HepG2 (cell line): Measurements from ENCODE around the gene KISS1. TPM values are rescaled to one million over a fixed set of nuclear protein-coding genes. Genes with fewer than 3 reads are reported as not detected.

Experiments
- ATAC-seq: fragments of 200-7000 bp; cut with Tn5 transposase; 3 replicates; pipeline ENCODE4 v1.9.1; 2020; ENCODE audit warnings: mild to moderate bottlenecking, moderate library complexity
- BruUV-seq: library from RNA; stranded (reverse); fragments of 400-500 nt; replicated peaks from 2 replicates; lab custom pipeline; 2021; lab: Mats Ljungman, UMichigan
- CTCF ChIA-PET: fragments of 300-600 bp; formaldehyde crosslinking; extraction: SDS; loops from one replicate; lab custom pipeline; 2021; ENCODE audit warnings: low total read pairs, inconsistent platforms, low intra/inter-chr PET ratio; lab: Yijun Ruan, JAX
- POLR2A ChIA-PET: fragments of 350-600 bp; sonication (Branson Sonifier 250); formaldehyde crosslinking; loops from one replicate; lab custom pipeline; 2020; ENCODE audit warnings: antibody characterized with exemption, inconsistent platforms; lab: Yijun Ruan, JAX
- DNase-seq: peaks from one replicate; pipeline ENCODE4 v3.0.0-alpha.2; 2015; ENCODE audit warnings: low spot score
- FAIRE-seq: peaks from 3 replicates; lab custom pipeline; 2011; peaks lifted over from hg19 to GRCh38; lab: Jason Lieb, UNC
- H2AFZ ChIP-seq: one replicate; pipeline ENCODE4 v1.6.1; 2011; ENCODE audit warnings: low read length, inconsistent platforms
- H3K27ac ChIP-seq: fragments of 300-600 bp; 3 replicates; pipeline ENCODE4 v1.8.0; 2011; ENCODE audit warnings: mixed run types, mild to moderate bottlenecking, mixed read lengths, low read length, inconsistent platforms; ENCODE audit not compliant: insufficient read depth; ENCODE audit errors: extremely low read length
- H3K27me3 ChIP-seq, 2 experiments: fragments of 200-600 bp in 1 of 2; 2 replicates in 1 of 2; 3 replicates in 1 of 2; pipeline versions ENCODE4 v1.6.0 to v1.8.0; 2011; ENCODE audit warnings: low read length in 2 of 2, mild to moderate bottlenecking in 2 of 2, moderate library complexity in 2 of 2, inconsistent platforms in 1 of 2; ENCODE audit not compliant: insufficient read depth in 2 of 2, control insufficient read depth in 1 of 2
- H3K36me3 ChIP-seq, 2 experiments: fragments of 200-600 bp in 1 of 2; replicated peaks in 1 of 2; 2 replicates in 1 of 2; 3 replicates in 1 of 2; pipeline versions ENCODE4 v1.5.1 to v1.8.0; 2011; ENCODE audit warnings: low read length in 2 of 2, inconsistent platforms in 1 of 2; ENCODE audit not compliant: insufficient read depth in 2 of 2, control insufficient read depth in 1 of 2
- H3K4me1 ChIP-seq: 2 replicates; pipeline ENCODE4 v1.5.1; 2012; ENCODE audit warnings: low read length, inconsistent platforms; ENCODE audit not compliant: insufficient read depth
- H3K4me2 ChIP-seq: 2 replicates; pipeline ENCODE4 v1.6.0; 2011; ENCODE audit warnings: low read depth, low read length, inconsistent platforms
- H3K4me3 ChIP-seq, 3 experiments: fragments of 200-600 bp in 1 of 3; sonication (generic), shearing (Covaris generic) in 1 of 3; replicated peaks in 1 of 3; 2 replicates each; pipeline ENCODE4 v1.5.1; 2011 to 2016; ENCODE audit warnings: low read length in 3 of 3, inconsistent platforms in 2 of 3, low read depth in 2 of 3, mild to moderate bottlenecking in 2 of 3, control low read depth in 1 of 3, mixed read lengths in 1 of 3; ENCODE audit not compliant: insufficient read depth in 1 of 3
- H3K79me2 ChIP-seq: one replicate; pipeline ENCODE4 v1.6.1; 2011; ENCODE audit warnings: low read length, inconsistent platforms; ENCODE audit not compliant: insufficient read depth
- H3K9ac ChIP-seq: 2 replicates; pipeline ENCODE4 v1.6.0; 2011; ENCODE audit warnings: mild to moderate bottlenecking, low read depth, low read length, inconsistent platforms; ENCODE audit not compliant: insufficient read depth
- H3K9me3 ChIP-seq: 2 replicates; pipeline ENCODE4 v1.5.1; 2012; ENCODE audit warnings: mild to moderate bottlenecking, low read length
- H4K20me1 ChIP-seq: 2 replicates; pipeline ENCODE4 v1.6.0; 2011; ENCODE audit warnings: inconsistent platforms, mild to moderate bottlenecking, low read length, moderate library complexity; ENCODE audit not compliant: insufficient read depth
- ATRX ChIP-seq: sonication (generic); formaldehyde crosslinking; IDR thresholded peaks from 2 replicates; pipeline ENCODE4 v1.4.0; 2020; ENCODE audit warnings: missing genetic modification reagents, borderline replicate concordance
- CREB3 ChIP-seq: sonication (generic); formaldehyde crosslinking; IDR thresholded peaks from 2 replicates; pipeline ENCODE4 v1.5.0; 2020; ENCODE audit warnings: missing genetic modification reagents
- FOXJ3 ChIP-seq: sonication (generic); formaldehyde crosslinking; IDR thresholded peaks from 2 replicates; pipeline ENCODE4 v1.4.0; 2020; ENCODE audit warnings: missing genetic modification reagents, mild to moderate bottlenecking, borderline replicate concordance
- RARA ChIP-seq: IDR thresholded peaks from 2 replicates; pipeline ENCODE4 v1.6.1; 2016; ENCODE audit warnings: missing genetic modification reagents, missing compliant biosample characterization
- RFX5 ChIP-seq: IDR thresholded peaks from 2 replicates; pipeline ENCODE4 v1.6.1; 2011; ENCODE audit warnings: low read depth, low read length, improper control_type of control experiment
- ZNF180 ChIP-seq: sonication (generic); formaldehyde crosslinking; IDR thresholded peaks from 2 replicates; pipeline ENCODE4 v1.4.0; 2020; ENCODE audit warnings: low read depth, missing genetic modification reagents, borderline replicate concordance
- ZNF256 ChIP-seq: sonication (generic); formaldehyde crosslinking; conservative IDR thresholded peaks from 2 replicates; pipeline ENCODE4 v1.4.0; 2020; ENCODE audit warnings: missing genetic modification reagents
- ZNF280B ChIP-seq: sonication (generic); formaldehyde crosslinking; IDR thresholded peaks from 2 replicates; pipeline ENCODE4 v1.5.0; 2020; ENCODE audit warnings: missing genetic modification reagents, mild to moderate bottlenecking, borderline replicate concordance
- ZNF350 ChIP-seq: sonication (generic); formaldehyde crosslinking; IDR thresholded peaks from 2 replicates; pipeline ENCODE4 v1.4.0; 2020; ENCODE audit warnings: mild to moderate bottlenecking, low read depth, missing genetic modification reagents, borderline replicate concordance
- ZNF598 ChIP-seq: sonication (generic); formaldehyde crosslinking; IDR thresholded peaks from 2 replicates; pipeline ENCODE4 v1.5.1; 2020; ENCODE audit warnings: mild to moderate bottlenecking, missing genetic modification reagents, borderline replicate concordance
- WGBS: methylation state at CpG from one replicate; pipeline ENCODE4 v1.1.6; 2017; ENCODE audit warnings: low lambda C conversion rate; 5-methylcytosine and 5-hydroxymethylcytosine counted together
- in situ Hi-C: cut with HindIII; loops from 2 replicates; pipeline ENCODE4 v1.10.0; 2017; ENCODE audit warnings: low pct_unique_long_range_greater_than_20kb; ENCODE audit not compliant: extremely low pct_ligation_motif_present
- intact Hi-C: fragments of 100-400 bp; cut with micrococcal nuclease; formaldehyde crosslinking; loops from one replicate; pipeline ENCODE4 v1.10.0; 2022; ENCODE audit not compliant: unreplicated experiment
- polyA plus RNA-seq, 8 experiments: library from polyadenylated mRNA; depleted of rRNA in 3 of 8; stranded (reverse) in 7 of 8; unstranded in 1 of 8; fragments of >200 nt; fragmentation: Illumina TruSeq in 4 of 8; extraction: Trizol in 4 of 8; gene quantifications; 2 replicates each; pipeline versions ENCODE4 v1.2.1 to v1.2.3, GENCODE V29; 2011 to 2016; ENCODE audit warnings: low read depth in 4 of 8, missing spikeins in 1 of 8, mixed read lengths in 1 of 8; ENCODE audit not compliant: insufficient read depth in 1 of 8
- total RNA-seq, 5 experiments: library from RNA; depleted of rRNA; stranded (reverse); fragments of >200 nt; fragmentation: Illumina TruSeq; extraction: Trizol; gene quantifications; 2 replicates each; pipeline ENCODE4 v1.2.3, GENCODE V29; 2016; ENCODE audit warnings: low read depth in 1 of 5

The KISS1 gene
- total and polyA plus RNA-seq, 2 of the 13 experiments (the other 11 are each of a cell fraction or from before 2014, with no cell fraction given): 0.24 to 0.80 TPM

GRCh38 chr1:204186597-204186996 is 9.7 kb downstream of the KISS1 start:
- in situ Hi-C loops (no loop called here), intact Hi-C loops (no loop called here)
- Histone ChIP-seq H4K20me1 (no peaks in the 10 kb centered on the region), H3K4me1 (peaks cover 35% of the 10 kb centered on the region), H3K4me3 (no peak overlapping the region), H3K27ac (no peak overlapping the region), H3K9ac (no peak overlapping the region), H3K27me3 (peaks cover 6 to 26% of the 10 kb centered on the region in 2 experiments; a peak in 4 of 5 replicates), H3K36me3 (no peaks in the 10 kb centered on the region), H2AFZ (no peak overlapping the region), H3K9me3 (no peaks in the 10 kb centered on the region), H3K4me2 (0 out of 2 replicates have a peak overlapping the region, but pooled peaks have one; percentile 5), H3K79me2 (no peaks in the 10 kb centered on the region)
- ChIA-PET POLR2A (interaction anchor here (1.4 kb wide), 1 partner anchor 27 kb away, joined by 3 read pairs; the partner anchor contains the start of gene GOLT1A), CTCF (no interaction called here)
- FAIRE-seq (no peak), DNase-seq (no peak), ATAC-seq (no peak)
- BruUV-seq: no TSS peak
- 10% methylated on average over 10 of the region's 10 CpGs for WGBS
- TF ChIP-seq RARA (CRISPR knock-in tag) (0 out of 2 replicates have a peak, but pooled peaks have one; percentile 15), CREB3 (no peak)

GRCh38 chr1:204181116-204181515 is 15.2 kb downstream of the KISS1 start:
- Histone ChIP-seq H3K27ac (no peak overlapping the region), H3K4me1 (peaks cover 26% of the 10 kb centered on the region), H3K79me2 (no peaks in the 10 kb centered on the region), H3K36me3 (no peaks in the 10 kb centered on the region), H3K4me2 (no peak overlapping the region), H3K4me3 (no peak overlapping the region), H2AFZ (no peak overlapping the region), H3K27me3 (peaks cover 0 to 10% of the 10 kb centered on the region in 2 experiments; a peak in 1 of 5 replicates), H4K20me1 (no peaks in the 10 kb centered on the region), H3K9ac (no peak overlapping the region), H3K9me3 (no peaks in the 10 kb centered on the region)
- FAIRE-seq (no peak), ATAC-seq (no peak), DNase-seq (no peak)
- ChIA-PET POLR2A (interaction anchor here (2.4 kb wide), 1 partner anchor 9 kb away, joined by 7 read pairs; no protein-coding TSS in a partner anchor), CTCF (no interaction called here)
- WGBS: 0% methylated on average over 1 of the region's 1 CpG
- no TSS peak for BruUV-seq
- in situ Hi-C loops (no loop called here), intact Hi-C loops (no loop called here)
- TF ChIP-seq ATRX (no peak), ZNF256 (CRISPR knock-in tag) (no peak), FOXJ3 (CRISPR knock-in tag) (no peak), ZNF350 (CRISPR knock-in tag) (no peak), ZNF180 (CRISPR knock-in tag) (no peak), RFX5 (no peak), ZNF598 (CRISPR knock-in tag) (no peak), ZNF280B (CRISPR knock-in tag) (no peak)
